ENCODE results near the gene SORCS2. TPM values are rescaled to one million over a fixed set of nuclear protein-coding genes. Genes with fewer than 3 reads are reported as not detected.

Gene SORCS2
- total and polyA plus RNA-seq, 2 of the 4 experiments (the other 2 are of a cell fraction), result 0.36 to 0.62 TPM

DNA sequence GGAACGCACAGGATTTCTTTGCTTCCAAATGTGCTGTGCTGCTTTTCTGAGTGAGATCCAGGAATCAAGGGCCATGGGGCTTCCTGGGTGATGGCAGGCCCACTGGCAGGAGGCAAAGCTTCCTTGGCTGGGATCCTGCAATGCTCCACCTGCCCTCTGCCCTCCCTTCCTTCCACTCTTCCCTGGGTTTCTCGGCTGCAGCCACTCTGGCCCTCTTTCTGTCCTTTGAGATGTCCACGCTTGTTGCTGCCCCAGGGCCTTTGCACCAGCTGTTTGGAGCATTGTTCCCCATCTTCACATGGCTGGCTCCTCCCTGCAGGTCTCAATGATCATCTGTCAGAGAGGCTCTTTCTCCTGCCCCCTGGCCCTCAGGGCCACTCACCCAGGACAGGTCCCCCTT is 163.5 kb downstream of the SORCS2 start:
- WGBS, 2 experiments (ENCODE audit: extremely low coverage in 2 of 2, insufficient read length in 1 of 2), result 73% methylated on average over 3 of the region's 3 CpGs; no CpG with 5 or more reads in 1 of the 2 experiments
- ChIA-PET POLR2A (ENCODE audit: unreplicated experiment) (no interaction called here), CTCF (no interaction called here)
- dilution Hi-C loops (cut with HindIII; ENCODE audit: low sequenced_read_pairs, unreplicated experiment), result no loop called here
- H3K14ac ChIP-seq (replicated peaks; ENCODE audit: low read depth, low read length), result no peak overlapping the region
- H2AFZ ChIP-seq (replicated peaks; ENCODE audit: low read length, poor library complexity), result no peak overlapping the region
- no peak overlapping the region for H3K56ac ChIP-seq (ENCODE audit: extremely low read depth, insufficient read depth, low read length)
- H3K79me1 ChIP-seq (ENCODE audit: low read depth in 1 of 2, low read length in 2 of 2), result no peaks in the 10 kb centered on the region
- H3K4me1 ChIP-seq (ENCODE audit: control insufficient read depth, insufficient read depth, low read length), result 0 out of 2 replicates have a peak, but pooled peaks cover 2% of the 10 kb centered on the region
- no peak overlapping the region for H2AK5ac ChIP-seq (ENCODE audit: low read depth, low read length)
- no peak for TF ChIP-seq RCOR1 (IDR thresholded peaks at IDR 0.05; ENCODE audit: insufficient replicate concordance, low read length)
- no peak for TF ChIP-seq SMC3 (IDR thresholded peaks at IDR 0.05; ENCODE audit: low read depth, low read length)
- TF ChIP-seq FOS (IDR thresholded peaks at IDR 0.05; ENCODE audit: low read depth, low read length), result no peak
- no peak for TF ChIP-seq RFX5 (IDR thresholded peaks at IDR 0.05; ENCODE audit: low read depth, low read length)
- TF ChIP-seq RAD21 (IDR thresholded peaks at IDR 0.05; ENCODE audit: low read length), result no peak
- TF ChIP-seq, protein P1, sequence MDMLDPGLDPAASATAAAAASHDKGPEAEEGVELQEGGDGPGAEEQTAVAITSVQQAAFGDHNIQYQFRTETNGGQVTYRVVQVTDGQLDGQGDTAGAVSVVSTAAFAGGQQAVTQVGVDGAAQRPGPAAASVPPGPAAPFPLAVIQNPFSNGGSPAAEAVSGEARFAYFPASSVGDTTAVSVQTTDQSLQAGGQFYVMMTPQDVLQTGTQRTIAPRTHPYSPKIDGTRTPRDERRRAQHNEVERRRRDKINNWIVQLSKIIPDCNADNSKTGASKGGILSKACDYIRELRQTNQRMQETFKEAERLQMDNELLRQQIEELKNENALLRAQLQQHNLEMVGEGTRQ (IDR thresholded peaks at IDR 0.05; ENCODE audit: low read depth, low read length), result no peak
- no peak for TF ChIP-seq MAZ (IDR thresholded peaks at IDR 0.05; ENCODE audit: borderline replicate concordance, low read depth, low read length)
- no peak for TF ChIP-seq CEBPB (IDR thresholded peaks at IDR 0.05; ENCODE audit: low read depth, low read length)
- no peak for TF ChIP-seq CHD1 (IDR thresholded peaks at IDR 0.05; ENCODE audit: low read depth, low read length)
- TF ChIP-seq, protein P2, sequence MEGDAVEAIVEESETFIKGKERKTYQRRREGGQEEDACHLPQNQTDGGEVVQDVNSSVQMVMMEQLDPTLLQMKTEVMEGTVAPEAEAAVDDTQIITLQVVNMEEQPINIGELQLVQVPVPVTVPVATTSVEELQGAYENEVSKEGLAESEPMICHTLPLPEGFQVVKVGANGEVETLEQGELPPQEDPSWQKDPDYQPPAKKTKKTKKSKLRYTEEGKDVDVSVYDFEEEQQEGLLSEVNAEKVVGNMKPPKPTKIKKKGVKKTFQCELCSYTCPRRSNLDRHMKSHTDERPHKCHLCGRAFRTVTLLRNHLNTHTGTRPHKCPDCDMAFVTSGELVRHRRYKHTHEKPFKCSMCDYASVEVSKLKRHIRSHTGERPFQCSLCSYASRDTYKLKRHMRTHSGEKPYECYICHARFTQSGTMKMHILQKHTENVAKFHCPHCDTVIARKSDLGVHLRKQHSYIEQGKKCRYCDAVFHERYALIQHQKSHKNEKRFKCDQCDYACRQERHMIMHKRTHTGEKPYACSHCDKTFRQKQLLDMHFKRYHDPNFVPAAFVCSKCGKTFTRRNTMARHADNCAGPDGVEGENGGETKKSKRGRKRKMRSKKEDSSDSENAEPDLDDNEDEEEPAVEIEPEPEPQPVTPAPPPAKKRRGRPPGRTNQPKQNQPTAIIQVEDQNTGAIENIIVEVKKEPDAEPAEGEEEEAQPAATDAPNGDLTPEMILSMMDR (conservative IDR thresholded peaks at IDR 0.05; ENCODE audit: low read depth, low read length), result no peak
- no peak for TF ChIP-seq NFE2L2 (IDR thresholded peaks at IDR 0.05; ENCODE audit: low read depth, low read length)
- no peak for TF ChIP-seq MXI1 (IDR thresholded peaks at IDR 0.05; ENCODE audit: borderline replicate concordance, low read depth, low read length)
- TF ChIP-seq POLR2A (IDR thresholded peaks at IDR 0.05; ENCODE audit: low read depth, low read length), result no peak
- TF ChIP-seq MAFK (IDR thresholded peaks at IDR 0.05; ENCODE audit: low read depth, low read length), result no peak
- no peak for ATAC-seq (ENCODE audit: low read depth)
- no peak overlapping the region for H4K5ac ChIP-seq (ENCODE audit: low read depth, low read length)
- no peak overlapping the region for H2BK15ac ChIP-seq (ENCODE audit: low read depth, low read length)
- no peak overlapping the region for H3K4ac ChIP-seq (ENCODE audit: low read depth, low read length)
- no peak overlapping the region for H2BK120ac ChIP-seq (ENCODE audit: low read depth, low read length)
- H2BK5ac ChIP-seq (ENCODE audit: low read depth, low read length, poor library complexity, severe bottlenecking), result no peak overlapping the region
- no peak overlapping the region for H4K91ac ChIP-seq (ENCODE audit: insufficient read depth, low read depth, low read length)
- no peaks in the 10 kb centered on the region for H3K9me1 ChIP-seq (ENCODE audit: insufficient read depth, low read length)
- H3K23ac ChIP-seq (ENCODE audit: low read depth, low read length), result no peak overlapping the region
- no peaks in the 10 kb centered on the region; the same call in 1 of the 2 replicates for H4K20me1 ChIP-seq (ENCODE audit: insufficient read depth, low read length)
- no peaks in the 10 kb centered on the region for H3K36me3 ChIP-seq (ENCODE audit: control insufficient read depth, insufficient read depth, low read length)
- intact Hi-C loops (cut with micrococcal nuclease), result no loop called here
- H3K18ac ChIP-seq (ENCODE audit: low read depth, low read length), result no peak overlapping the region
- H4K8ac ChIP-seq (ENCODE audit: low read depth in 2 of 2, low read length in 2 of 2), result no peak overlapping the region
- no peak overlapping the region for H3K27ac ChIP-seq (ENCODE audit: insufficient read depth, low read length)
- peaks cover 21% of the 10 kb centered on the region for H3K27me3 ChIP-seq (ENCODE audit: control insufficient read depth, insufficient read depth, low read length)
- no peak overlapping the region for H3K4me3 ChIP-seq (ENCODE audit: insufficient read depth, low read depth, low read length)
- no peak overlapping the region for H2AK9ac ChIP-seq (replicated peaks; ENCODE audit: low read depth, low read length, poor library complexity)
- H2BK20ac ChIP-seq (ENCODE audit: low read depth, low read length), result no peak overlapping the region
- in situ Hi-C loops (cut with MboI; ENCODE audit: low sequenced_read_pairs), result no loop called here
- BruUV-seq (replicated peaks), result no TSS peak
- no peaks in the 10 kb centered on the region for H3K9me3 ChIP-seq (ENCODE audit: control insufficient read depth, insufficient read depth, low read length)
- no peak overlapping the region for H3K9ac ChIP-seq (ENCODE audit: low read depth, low read length)
- DNase-seq, result no peak
- no peak overlapping the region for H3K4me2 ChIP-seq (ENCODE audit: low read depth, low read length)
